K562 (cell line): ENCODE data around the gene OR2B2.

ENCODE experiments used
- ARID4B ChIP-seq: sonication (generic); formaldehyde crosslinking; IDR thresholded peaks from 2 replicates; pipeline ENCODE4 v1.8.0; 2022; ENCODE audit warnings: mild to moderate bottlenecking, missing genetic modification reagents
- ATF2 ChIP-seq: sonication (generic); formaldehyde crosslinking; IDR thresholded peaks from 2 replicates; pipeline ENCODE4 v1.8.1; 2022; ENCODE audit warnings: missing genetic modification reagents
- CHD2 ChIP-seq: IDR thresholded peaks from 2 replicates; pipeline ENCODE4 v1.6.1; 2011; ENCODE audit warnings: low read depth, low read length
- FOXA1 ChIP-seq: fragments of 450-650 bp; IDR thresholded peaks from 2 replicates; pipeline ENCODE4 v1.6.1; 2016; ENCODE audit warnings: mild to moderate bottlenecking, borderline replicate concordance
- HNRNPLL ChIP-seq: fragments of 200-400 bp; formaldehyde crosslinking; IDR thresholded peaks from 2 replicates; pipeline ENCODE4 v1.6.1; 2017; ENCODE audit warnings: low read length, low read depth, mild to moderate bottlenecking; ENCODE audit not compliant: poor library complexity, severe bottlenecking
- KLF16 ChIP-seq: IDR thresholded peaks from 2 replicates; pipeline ENCODE4 v1.6.1; 2016; ENCODE audit warnings: antibody characterized with exemption
- MXI1 ChIP-seq: IDR thresholded peaks from 2 replicates; pipeline ENCODE4 v1.6.1; 2011; ENCODE audit warnings: low read depth, mild to moderate bottlenecking, improper control_type of control experiment, low read length
- RNF2 ChIP-seq: sonication (generic); IDR thresholded peaks from 2 replicates; pipeline ENCODE4 v1.6.1; 2016
- TCF7L2 ChIP-seq: fragments of 150-350 bp; IDR thresholded peaks from 2 replicates; pipeline ENCODE4 v1.6.1; 2016; ENCODE audit warnings: low read depth, mild to moderate bottlenecking, low read length, moderate library complexity
- USF1 ChIP-seq: sonication (generic); formaldehyde crosslinking; IDR thresholded peaks from 2 replicates; pipeline ENCODE4 v1.9.0; 2022; ENCODE audit warnings: mild to moderate bottlenecking, missing genetic modification reagents
- ZNF12 ChIP-seq: sonication (generic); formaldehyde crosslinking; IDR thresholded peaks from 2 replicates; pipeline ENCODE4 v1.4.0; 2020; ENCODE audit warnings: mild to moderate bottlenecking, missing genetic modification reagents
- ZNF274 ChIP-seq: IDR thresholded peaks from 2 replicates; pipeline ENCODE4 v1.6.1; 2011; ENCODE audit warnings: low read depth, mild to moderate bottlenecking, low read length, moderate library complexity, borderline replicate concordance
- ZNF561 ChIP-seq: fragments of 450-650 bp; formaldehyde crosslinking; conservative IDR thresholded peaks from 2 replicates; pipeline ENCODE4 v1.4.0; 2020; ENCODE audit warnings: mild to moderate bottlenecking, moderate library complexity
- ZNF696 ChIP-seq: fragments of 250-450 bp; sonication (Bioruptor Pico); conservative IDR thresholded peaks from 2 replicates; pipeline ENCODE4 v1.4.0; 2020; ENCODE audit warnings: mild to moderate bottlenecking, moderate library complexity

- TF ChIP-seq ZNF274 (no peak), ARID4B (no peak), TCF7L2 (no peak), MXI1 (no peak), ZNF696 (CRISPR knock-in tag) (no peak), HNRNPLL (no peak), ZNF12 (CRISPR knock-in tag) (no peak), ATF2 (no peak), KLF16 (no peak), ZNF561 (CRISPR knock-in tag) (no peak), FOXA1 (no peak), USF1 (no peak), CHD2 (no peak), RNF2 (no peak)
These were observed 15.8 kb downstream of the OR2B2 start for GRCh38 chr6:27896398-27896796.
